H9 (cell line): ENCODE results near the gene CDH4. TPM values are rescaled to one million over a fixed set of nuclear protein-coding genes. Genes with fewer than 3 reads are reported as not detected.

Experiments used
- DNase-seq: peaks from one replicate; pipeline ENCODE4 v3.0.0-alpha.2; 2017
- H2AFZ ChIP-seq: one replicate; pipeline ENCODE4 v1.6.1; 2013; ENCODE audit warnings: mild to moderate bottlenecking, low read length, control low read depth, moderate library complexity
- H2AK5ac ChIP-seq: 2 replicates; pipeline ENCODE4 v1.6.1; 2013; ENCODE audit warnings: low read length, control low read depth, mixed read lengths; ENCODE audit not compliant: insufficient read length
- H2BK120ac ChIP-seq: one replicate; pipeline ENCODE4 v1.6.1; 2013; ENCODE audit warnings: low read depth, mild to moderate bottlenecking, low read length, control low read depth, inconsistent platforms; ENCODE audit not compliant: poor library complexity, severe bottlenecking
- H2BK12ac ChIP-seq: 2 replicates; pipeline ENCODE4 v1.6.1; 2013; ENCODE audit warnings: low read length, control low read depth, mixed read lengths, low read depth; ENCODE audit not compliant: insufficient read length
- H2BK15ac ChIP-seq: 2 replicates; pipeline ENCODE4 v1.6.1; 2013; ENCODE audit warnings: low read depth, low read length, control low read depth
- H2BK20ac ChIP-seq: one replicate; pipeline ENCODE4 v1.6.1; 2013; ENCODE audit warnings: low read depth, mild to moderate bottlenecking, low read length, control low read depth, inconsistent platforms; ENCODE audit not compliant: poor library complexity, severe bottlenecking
- H2BK5ac ChIP-seq: 2 replicates; pipeline ENCODE4 v1.6.1; 2013; ENCODE audit warnings: low read length, control low read depth, mixed read lengths; ENCODE audit not compliant: insufficient read length
- H3K14ac ChIP-seq: 2 replicates; pipeline ENCODE4 v1.6.1; 2013; ENCODE audit warnings: low read length, control low read depth; ENCODE audit not compliant: insufficient read depth
- H3K18ac ChIP-seq: 2 replicates; pipeline ENCODE4 v1.6.1; 2013; ENCODE audit warnings: low read depth, mild to moderate bottlenecking, mixed read lengths, low read length, control low read depth; ENCODE audit not compliant: insufficient read length
- H3K23ac ChIP-seq: 2 replicates; pipeline ENCODE4 v1.6.1; 2013; ENCODE audit warnings: low read length, control low read depth, mixed read lengths, low read depth; ENCODE audit not compliant: insufficient read length
- H3K23me2 ChIP-seq: 2 replicates; pipeline ENCODE4 v1.6.1; 2013; ENCODE audit warnings: low read depth, mild to moderate bottlenecking, mixed read lengths, low read length, control low read depth; ENCODE audit not compliant: insufficient read length, poor library complexity, severe bottlenecking
- H3K27ac ChIP-seq: 2 replicates; pipeline ENCODE4 v1.5.1; 2013; ENCODE audit warnings: low read length, control low read depth, mixed read lengths, low read depth; ENCODE audit not compliant: insufficient read length
- H3K27me3 ChIP-seq: 2 replicates; pipeline ENCODE4 v1.6.1; 2013; ENCODE audit warnings: low read length, control low read depth, inconsistent platforms; ENCODE audit not compliant: insufficient read depth
- H3K4ac ChIP-seq: 2 replicates; pipeline ENCODE4 v1.6.1; 2013; ENCODE audit warnings: low read depth, mild to moderate bottlenecking, control low read depth, inconsistent platforms, low read length, moderate library complexity
- H3K4me1 ChIP-seq: 2 replicates; pipeline ENCODE4 v1.6.1; 2013; ENCODE audit warnings: low read length, control low read depth, inconsistent platforms; ENCODE audit not compliant: insufficient read depth
- H3K4me2 ChIP-seq: 2 replicates; pipeline ENCODE4 v1.6.1; 2013; ENCODE audit warnings: low read length, control low read depth, mixed read lengths; ENCODE audit not compliant: insufficient read length, insufficient read depth
- H3K56ac ChIP-seq: 2 replicates; pipeline ENCODE4 v1.6.1; 2013; ENCODE audit warnings: low read depth, mild to moderate bottlenecking, mixed read lengths, low read length, control low read depth; ENCODE audit not compliant: insufficient read length
- H3K79me1 ChIP-seq: 2 replicates; pipeline ENCODE4 v1.6.1; 2013; ENCODE audit warnings: low read depth, mild to moderate bottlenecking, moderate library complexity, low read length, control low read depth, inconsistent platforms; ENCODE audit not compliant: insufficient read depth, poor library complexity, severe bottlenecking
- H3K79me2 ChIP-seq: 2 replicates; pipeline ENCODE4 v1.6.1; 2013; ENCODE audit warnings: low read length, control low read depth, inconsistent platforms; ENCODE audit not compliant: insufficient read depth
- H3K9ac ChIP-seq: 2 replicates; pipeline ENCODE4 v1.6.1; 2013; ENCODE audit warnings: low read length, control low read depth, mixed read lengths; ENCODE audit not compliant: insufficient read length; ENCODE audit errors: extremely low read depth
- H3K9me3 ChIP-seq: one replicate; pipeline ENCODE4 v1.6.1; 2013; ENCODE audit warnings: low read depth, low read length, inconsistent platforms; ENCODE audit not compliant: control insufficient read depth
- H3T11ph ChIP-seq: one replicate; pipeline ENCODE4 v1.6.1; 2013; ENCODE audit warnings: mild to moderate bottlenecking, low read length, control low read depth, inconsistent platforms
- H4K20me1 ChIP-seq: one replicate; pipeline ENCODE4 v1.6.1; 2013; ENCODE audit not compliant: control insufficient read depth, insufficient read length, insufficient read depth
- H4K5ac ChIP-seq: 2 replicates; pipeline ENCODE4 v1.6.1; 2013; ENCODE audit warnings: low read depth, mild to moderate bottlenecking, mixed read lengths, low read length, control low read depth; ENCODE audit not compliant: insufficient read length
- H4K8ac ChIP-seq: replicated peaks from 2 replicates; pipeline ENCODE4 v1.6.1; 2013; ENCODE audit warnings: low read length, control low read depth, mixed read lengths, low read depth; ENCODE audit not compliant: insufficient read length
- H4K91ac ChIP-seq: 2 replicates; pipeline ENCODE4 v1.6.1; 2013; ENCODE audit warnings: low read depth, mild to moderate bottlenecking, moderate library complexity, mixed read lengths, low read length, control low read depth; ENCODE audit not compliant: insufficient read length
- H3K27ac Mint-ChIP-seq, 3 experiments: 2 replicates in 2 of 3; 3 replicates in 1 of 3; pipeline ENCODE4 v1.8.0; 2020 to 2021; ENCODE audit warnings: mixed read lengths in 3 of 3, mild to moderate bottlenecking in 1 of 3, moderate library complexity in 1 of 3
- H3K27me3 Mint-ChIP-seq: 2 replicates; pipeline ENCODE4 v1.8.0; 2021; ENCODE audit warnings: low read depth, mild to moderate bottlenecking, moderate library complexity, mixed read lengths
- H3K36me3 Mint-ChIP-seq, 3 experiments: 2 replicates in 2 of 3; 3 replicates in 1 of 3; pipeline ENCODE4 v1.8.0; 2020 to 2021; ENCODE audit warnings: low read depth in 3 of 3, mixed read lengths in 3 of 3; ENCODE audit not compliant: insufficient read depth in 1 of 3
- H3K4me1 Mint-ChIP-seq, 2 experiments: 2 replicates each; pipeline ENCODE4 v1.8.0; 2020; ENCODE audit warnings: mixed read lengths in 2 of 2
- H3K4me3 Mint-ChIP-seq, 2 experiments: 2 replicates in 1 of 2; 3 replicates in 1 of 2; pipeline ENCODE4 v1.8.0; 2020 to 2021; ENCODE audit warnings: mild to moderate bottlenecking in 2 of 2, mixed read lengths in 2 of 2, moderate library complexity in 1 of 2
- H3K9me3 Mint-ChIP-seq, 2 experiments: 2 replicates in 1 of 2; 3 replicates in 1 of 2; pipeline ENCODE4 v1.8.0; 2020; ENCODE audit warnings: mild to moderate bottlenecking in 2 of 2, mixed read lengths in 2 of 2, moderate library complexity in 1 of 2
- WGBS: extraction: QIAGEN DNeasy Blood & Tissue Kit; methylation state at CpG from one replicate; pipeline ENCODE4 v1.1.7; 2013; ENCODE audit warnings: missing lambda C conversion rate, low lambda C conversion rate, mixed read lengths; ENCODE audit not compliant: insufficient read length; ENCODE audit errors: extremely low coverage; 5-methylcytosine and 5-hydroxymethylcytosine counted together
- total RNA-seq: library from RNA; stranded (reverse); gene quantifications from 2 replicates; pipeline ENCODE4 v1.2.1, GENCODE V29; 2021
- TF ChIP-seq, protein P1 (sequence below): fragments of 200-600 bp; sonication (generic); conservative IDR thresholded peaks from 3 replicates; pipeline ENCODE4 v1.8.0; 2021; ENCODE audit warnings: antibody characterized with exemption, mild to moderate bottlenecking

The CDH4 gene
- total RNA-seq, 1 experiment from 2014 or later, result 3.0 TPM

- Histone ChIP-seq H4K20me1 (peaks cover 5% of the 10 kb centered on the region), H3T11ph (no peak overlapping the region), H3K79me2 (no peaks in the 10 kb centered on the region), H2AFZ (no peak overlapping the region), H2BK15ac (no peak overlapping the region), H4K8ac (peak overlapping the region; percentile 2), H3K27ac (no peak overlapping the region), H3K9ac (no peak overlapping the region), H2BK20ac (no peak overlapping the region), H2BK12ac (no peak overlapping the region), H3K9me3 (no peaks in the 10 kb centered on the region), H3K23ac (no peak overlapping the region), H2AK5ac (no peak overlapping the region), H3K4ac (no peak overlapping the region), H4K91ac (no peak overlapping the region), H3K56ac (no peak overlapping the region), H4K5ac (no peak overlapping the region), H2BK5ac (no peak overlapping the region), H3K14ac (no peak overlapping the region), H3K18ac (no peak overlapping the region), H3K79me1 (no peaks in the 10 kb centered on the region), H3K27me3 (peaks cover 5% of the 10 kb centered on the region; the same call in 1 of the 2 replicates), H3K4me2 (no peak overlapping the region), H3K23me2 (no peaks in the 10 kb centered on the region), H3K4me1 (no peaks in the 10 kb centered on the region; the same call in 1 of the 2 replicates), H2BK120ac (no peak overlapping the region)
- no peak for DNase-seq
- Mint-ChIP-seq H3K9me3 (peaks cover 0 to 8% of the 10 kb centered on the region in 2 experiments; a peak in 2 of 5 replicates), H3K4me1 (peaks cover 8% of the 10 kb centered on the region in 2 experiments), H3K36me3 (peaks cover 0 to 5% (median 0%) of the 10 kb centered on the region in 3 experiments; a peak in 2 of 7 replicates), H3K27me3 (peaks cover 85% of the 10 kb centered on the region), H3K27ac (no peak overlapping the region), H3K4me3 (no peak overlapping the region; a peak in 1 of 5 replicates)
- TF ChIP-seq, protein P1, sequence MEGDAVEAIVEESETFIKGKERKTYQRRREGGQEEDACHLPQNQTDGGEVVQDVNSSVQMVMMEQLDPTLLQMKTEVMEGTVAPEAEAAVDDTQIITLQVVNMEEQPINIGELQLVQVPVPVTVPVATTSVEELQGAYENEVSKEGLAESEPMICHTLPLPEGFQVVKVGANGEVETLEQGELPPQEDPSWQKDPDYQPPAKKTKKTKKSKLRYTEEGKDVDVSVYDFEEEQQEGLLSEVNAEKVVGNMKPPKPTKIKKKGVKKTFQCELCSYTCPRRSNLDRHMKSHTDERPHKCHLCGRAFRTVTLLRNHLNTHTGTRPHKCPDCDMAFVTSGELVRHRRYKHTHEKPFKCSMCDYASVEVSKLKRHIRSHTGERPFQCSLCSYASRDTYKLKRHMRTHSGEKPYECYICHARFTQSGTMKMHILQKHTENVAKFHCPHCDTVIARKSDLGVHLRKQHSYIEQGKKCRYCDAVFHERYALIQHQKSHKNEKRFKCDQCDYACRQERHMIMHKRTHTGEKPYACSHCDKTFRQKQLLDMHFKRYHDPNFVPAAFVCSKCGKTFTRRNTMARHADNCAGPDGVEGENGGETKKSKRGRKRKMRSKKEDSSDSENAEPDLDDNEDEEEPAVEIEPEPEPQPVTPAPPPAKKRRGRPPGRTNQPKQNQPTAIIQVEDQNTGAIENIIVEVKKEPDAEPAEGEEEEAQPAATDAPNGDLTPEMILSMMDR, result no peak
- whole genome bisulfite sequencing, result no CpG with 5 or more reads among the region's 38 CpGs
These were observed 434.2 kb downstream of the CDH4 start for GRCh38 chr20:61686051-61686936.
